Subcutaneous abdominal adipose tissue (tissue), 5 donors: Measurements from ENCODE around the gene BNC2.

ENCODE experiments used
- H3K27ac ChIP-seq: one replicate; pipeline ENCODE4 v1.7.0; 2013; ENCODE audit warnings: low read depth, mild to moderate bottlenecking, inconsistent platforms, low read length, moderate library complexity
- H3K27me3 ChIP-seq, 5 donors: one replicate each; pipeline ENCODE4 v1.7.0; 2013; ENCODE audit warnings: low read length in 5 of 5, inconsistent platforms in 1 of 5; ENCODE audit not compliant: control insufficient read depth in 5 of 5, insufficient read depth in 4 of 5
- H3K36me3 ChIP-seq, 5 donors: one replicate each; pipeline ENCODE4 v1.7.0; 2013; ENCODE audit warnings: low read length in 5 of 5; ENCODE audit not compliant: control insufficient read depth in 5 of 5, insufficient read depth in 5 of 5
- H3K4me1 ChIP-seq, 5 donors: one replicate each; pipeline ENCODE4 v1.7.0; 2013; ENCODE audit warnings: low read length in 5 of 5, mild to moderate bottlenecking in 3 of 5, moderate library complexity in 1 of 5; ENCODE audit not compliant: control insufficient read depth in 5 of 5, insufficient read depth in 5 of 5
- H3K4me3 ChIP-seq, 5 donors: one replicate each; pipeline ENCODE4 v1.7.0; 2013; ENCODE audit warnings: low read length in 5 of 5, low read depth in 1 of 5
- H3K9ac ChIP-seq, 5 donors: one replicate each; pipeline ENCODE4 v1.7.0; 2013; ENCODE audit warnings: low read length in 5 of 5, mild to moderate bottlenecking in 4 of 5, moderate library complexity in 3 of 5
- H3K9me3 ChIP-seq, 5 donors: one replicate each; pipeline ENCODE4 v1.7.0; 2013; ENCODE audit warnings: low read length in 5 of 5; ENCODE audit not compliant: control insufficient read depth in 5 of 5
- donor health status: healthy.
- donor health status: healthy.
- donor health status: healthy.
- donor health status: healthy.
- donor health status: healthy.

The BNC2 gene

DNA sequence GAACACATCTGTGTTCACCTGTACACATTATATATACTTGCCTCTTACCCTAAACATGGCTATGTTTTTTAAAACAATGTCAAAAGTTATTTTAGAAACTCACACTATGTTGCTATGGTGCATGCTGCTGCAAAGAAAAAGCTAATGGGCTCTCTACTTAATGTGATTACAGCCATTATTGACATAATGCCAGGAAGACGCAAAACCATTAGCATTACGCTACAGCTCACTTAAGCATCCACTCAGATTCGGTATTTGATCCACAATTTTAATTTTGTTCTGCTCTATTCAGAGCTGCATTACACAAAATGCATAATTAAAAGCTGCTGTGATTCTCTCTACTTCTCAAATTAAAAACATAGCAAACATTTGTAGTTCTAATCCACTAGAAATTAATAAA is 395.2 kb downstream of the BNC2 start:
- Histone ChIP-seq H3K9ac (no peak overlapping the region), H3K4me3 (no peak overlapping the region), H3K36me3 (no peaks in the 10 kb centered on the region), H3K27me3 (no peaks in the 10 kb centered on the region), H3K9me3 (no peaks in the 10 kb centered on the region), H3K27ac (no peak overlapping the region), H3K4me1 (no peaks in the 10 kb centered on the region)

DNA sequence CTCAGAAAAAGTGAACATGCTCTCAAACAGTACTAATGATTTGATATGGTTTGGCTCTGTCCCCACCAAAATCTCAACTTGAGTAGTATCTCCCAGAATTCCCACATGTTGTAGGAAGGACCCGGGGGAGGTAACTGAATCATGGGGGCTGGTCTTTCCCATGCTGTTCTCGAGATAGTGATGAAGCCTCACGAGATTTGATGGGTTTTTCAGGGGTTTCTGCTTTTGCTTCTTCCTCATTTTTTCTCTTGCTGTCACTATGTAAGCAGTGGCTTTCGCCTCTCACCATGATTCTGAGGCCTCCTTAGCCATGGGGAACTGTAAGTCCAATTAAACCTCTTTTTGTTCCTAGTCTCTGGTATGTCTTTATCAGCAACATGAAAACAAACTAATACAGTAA is 401.3 kb downstream of the BNC2 start:
- Histone ChIP-seq H3K27ac (no peak overlapping the region), H3K9me3 (no peaks in the 10 kb centered on the region), H3K27me3 (no peaks in the 10 kb centered on the region), H3K9ac (no peak overlapping the region), H3K36me3 (no peaks in the 10 kb centered on the region), H3K4me3 (no peak overlapping the region), H3K4me1 (no peaks in the 10 kb centered on the region)

DNA sequence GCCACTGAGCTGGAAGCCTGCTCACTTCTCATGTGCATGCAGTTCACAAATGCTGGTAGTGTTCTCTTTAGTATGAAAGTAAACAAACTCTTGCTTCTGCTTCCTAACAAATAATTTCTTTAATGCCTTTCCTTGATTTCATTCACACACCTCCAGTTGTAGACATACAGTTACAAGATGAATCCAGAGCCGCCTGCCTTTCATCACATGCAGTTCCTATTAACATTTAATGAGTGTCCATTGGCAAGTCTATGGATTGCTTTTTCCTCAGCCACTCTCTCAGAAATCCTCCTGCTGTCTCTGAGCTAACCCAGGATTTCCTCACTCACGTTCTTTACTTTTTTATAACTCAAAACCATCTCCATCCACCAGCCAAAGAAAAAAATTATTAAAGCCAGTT is 408.6 kb downstream of the BNC2 start:
- Histone ChIP-seq H3K27me3 (no peaks in the 10 kb centered on the region), H3K9me3 (no peaks in the 10 kb centered on the region), H3K36me3 (no peaks in the 10 kb centered on the region), H3K4me1 (no peaks in the 10 kb centered on the region), H3K4me3 (no peak overlapping the region), H3K9ac (no peak overlapping the region), H3K27ac (no peak overlapping the region)

DNA sequence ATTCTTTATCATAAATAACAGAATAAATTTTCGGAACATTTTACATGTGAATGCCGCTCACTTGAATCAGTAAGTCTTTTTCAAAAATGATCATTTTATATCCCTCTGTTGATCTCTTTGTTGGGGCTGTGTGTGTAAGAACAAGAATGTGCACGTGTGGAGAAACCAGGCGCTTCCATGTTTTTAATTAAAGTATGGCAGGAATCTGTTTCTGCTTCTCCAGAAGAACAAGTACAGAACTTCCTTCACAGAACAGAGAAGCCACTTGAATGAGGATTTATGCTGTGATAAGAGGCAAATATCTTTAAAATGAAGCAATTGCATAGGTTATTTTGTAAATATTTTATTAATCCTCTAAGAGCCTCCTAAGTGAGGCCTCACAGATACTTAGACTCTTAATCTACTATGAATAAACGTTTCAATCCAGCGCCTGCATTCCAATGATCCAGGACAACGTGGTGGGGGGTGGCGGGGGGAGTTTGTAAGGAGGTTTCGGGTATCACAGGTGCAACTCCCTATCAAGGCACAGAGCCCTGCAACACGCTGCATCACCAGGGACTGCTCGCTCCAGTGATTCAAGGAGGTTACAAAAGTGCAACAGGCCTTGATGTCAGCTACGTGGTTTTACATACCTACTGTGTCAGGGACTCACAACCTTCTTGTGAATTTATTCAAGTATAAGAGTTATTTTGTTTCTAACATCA is 409.2 kb downstream of the BNC2 start:
- no peak overlapping the region for H3K9ac ChIP-seq
- H3K27ac ChIP-seq: no peak overlapping the region
- no peaks in the 10 kb centered on the region for H3K36me3 ChIP-seq
- no peaks in the 10 kb centered on the region for H3K4me1 ChIP-seq
- H3K27me3 ChIP-seq: no peaks in the 10 kb centered on the region
- no peaks in the 10 kb centered on the region for H3K9me3 ChIP-seq
- H3K4me3 ChIP-seq: no peak overlapping the region

DNA sequence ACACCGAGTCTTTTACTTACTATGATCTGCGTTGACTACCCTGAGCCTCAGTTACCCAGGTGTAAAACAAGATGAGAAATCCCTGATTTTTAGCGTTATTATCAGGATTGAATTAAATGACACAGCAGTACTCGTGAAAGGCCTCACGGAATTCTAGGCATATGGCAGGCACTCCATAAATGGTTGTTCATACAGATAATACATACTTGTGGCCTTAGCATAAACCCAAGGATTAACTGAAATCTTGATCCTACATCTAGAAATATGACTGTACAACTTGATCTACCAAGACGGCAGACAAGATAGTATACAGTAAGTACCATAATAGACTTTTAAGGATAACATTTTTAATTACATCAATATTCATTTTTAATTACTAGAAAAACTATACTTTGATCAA is 409.8 kb downstream of the BNC2 start:
- Histone ChIP-seq H3K4me1 (no peaks in the 10 kb centered on the region), H3K27me3 (no peaks in the 10 kb centered on the region), H3K36me3 (no peaks in the 10 kb centered on the region), H3K9me3 (no peaks in the 10 kb centered on the region), H3K27ac (no peak overlapping the region), H3K4me3 (no peak overlapping the region), H3K9ac (no peak overlapping the region)

DNA sequence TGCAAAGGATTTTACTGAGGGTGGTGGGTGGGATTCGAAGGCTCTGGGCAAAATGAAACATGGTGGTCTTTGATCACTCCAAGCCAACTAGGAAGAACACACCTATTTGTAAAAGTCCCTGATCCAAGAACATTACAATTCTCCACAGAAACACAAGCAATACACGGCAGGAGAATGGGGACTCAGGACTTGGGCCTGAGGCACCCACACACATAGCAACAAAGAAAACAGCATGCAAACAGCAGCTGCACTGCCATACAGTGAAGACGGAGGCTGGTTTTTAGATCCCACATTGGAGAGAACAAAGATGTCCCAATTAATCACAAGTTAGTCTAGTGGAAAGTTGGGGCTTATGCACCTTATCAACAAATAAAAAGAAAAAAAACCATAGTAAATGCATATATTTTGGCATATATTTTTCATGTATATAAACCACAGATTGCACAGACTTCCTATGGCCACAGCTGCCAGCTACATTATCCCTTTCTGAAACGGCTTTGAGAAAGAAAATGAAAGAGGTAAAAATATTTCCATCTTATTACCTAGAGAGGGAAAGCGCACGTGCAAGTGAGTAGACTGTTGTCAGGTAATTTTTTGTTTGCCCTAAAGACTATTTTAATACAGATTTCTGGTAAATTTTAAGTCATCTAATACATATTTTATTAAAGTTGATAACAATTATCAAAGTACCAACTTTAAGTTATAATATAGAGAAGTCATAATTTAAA is 410.9 kb downstream of the BNC2 start:
- Histone ChIP-seq H3K27ac (no peak overlapping the region), H3K4me3 (no peak overlapping the region)

DNA sequence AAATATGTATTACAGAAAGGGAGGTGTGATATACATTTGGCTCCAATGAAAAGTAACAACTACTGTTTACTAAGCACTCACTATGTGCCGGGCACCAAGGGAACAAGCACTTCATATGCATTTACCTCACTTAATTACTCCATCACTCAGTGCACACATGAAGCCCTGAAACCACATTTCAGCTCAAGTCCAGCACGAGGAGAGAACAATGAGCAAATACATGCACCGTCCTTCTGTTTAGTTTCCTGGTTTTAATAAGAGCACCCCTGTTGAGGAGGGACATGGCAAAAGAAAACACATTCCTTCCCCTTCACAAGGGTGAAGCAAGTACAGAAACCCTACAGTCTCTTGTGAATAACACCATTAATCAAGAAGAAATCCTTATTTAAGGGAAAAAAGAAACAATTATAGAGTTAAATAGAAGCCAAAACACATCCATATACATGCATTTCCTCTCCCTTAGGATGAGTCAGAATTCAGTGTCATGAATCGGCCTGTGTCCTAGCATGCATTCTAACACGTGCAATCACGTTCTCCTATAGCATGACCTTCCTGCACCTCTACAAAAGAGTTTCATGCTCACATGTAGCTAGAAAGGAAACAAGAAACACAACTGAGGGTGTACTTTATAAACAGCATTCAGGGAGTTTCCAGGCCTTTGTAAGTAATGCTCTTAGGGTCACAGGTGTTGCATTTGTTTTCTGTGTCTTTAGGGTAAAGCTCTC is 411.6 kb downstream of the BNC2 start:
- Histone ChIP-seq H3K9me3 (no peaks in the 10 kb centered on the region), H3K4me1 (no peaks in the 10 kb centered on the region), H3K27me3 (no peaks in the 10 kb centered on the region), H3K36me3 (no peaks in the 10 kb centered on the region), H3K9ac (no peak overlapping the region), H3K4me3 (no peak overlapping the region), H3K27ac (no peak overlapping the region)

More for the DNA sequence above, 410.9 kb downstream of the BNC2 start:
- Histone ChIP-seq H3K9ac (no peak overlapping the region), H3K36me3 (no peaks in the 10 kb centered on the region), H3K4me1 (no peaks in the 10 kb centered on the region), H3K9me3 (no peaks in the 10 kb centered on the region), H3K27me3 (no peaks in the 10 kb centered on the region)

DNA sequence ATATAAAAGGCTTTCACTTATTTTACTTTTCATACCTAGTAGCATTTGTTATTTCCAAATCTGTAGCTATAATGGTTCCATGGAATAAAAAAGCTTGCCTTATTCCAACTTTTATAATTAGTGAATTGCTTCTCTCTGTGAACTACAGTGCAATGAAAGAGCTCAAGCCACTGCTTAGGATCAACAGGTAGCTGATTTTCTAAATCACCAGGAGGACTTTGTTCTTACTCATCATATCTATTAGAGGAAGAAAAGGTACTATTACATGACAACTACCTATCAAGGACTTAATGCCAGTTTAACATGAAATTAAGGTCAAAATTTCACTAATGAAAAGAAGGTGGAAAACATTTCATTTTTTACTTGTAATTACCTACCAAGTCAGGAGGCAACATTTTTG is 414.6 kb downstream of the BNC2 start:
- H3K27ac ChIP-seq: no peak overlapping the region
- H3K36me3 ChIP-seq: no peaks in the 10 kb centered on the region
- H3K4me3 ChIP-seq: no peak overlapping the region
- no peaks in the 10 kb centered on the region for H3K27me3 ChIP-seq
- H3K9me3 ChIP-seq: no peaks in the 10 kb centered on the region
- no peaks in the 10 kb centered on the region for H3K4me1 ChIP-seq
- no peak overlapping the region for H3K9ac ChIP-seq

DNA sequence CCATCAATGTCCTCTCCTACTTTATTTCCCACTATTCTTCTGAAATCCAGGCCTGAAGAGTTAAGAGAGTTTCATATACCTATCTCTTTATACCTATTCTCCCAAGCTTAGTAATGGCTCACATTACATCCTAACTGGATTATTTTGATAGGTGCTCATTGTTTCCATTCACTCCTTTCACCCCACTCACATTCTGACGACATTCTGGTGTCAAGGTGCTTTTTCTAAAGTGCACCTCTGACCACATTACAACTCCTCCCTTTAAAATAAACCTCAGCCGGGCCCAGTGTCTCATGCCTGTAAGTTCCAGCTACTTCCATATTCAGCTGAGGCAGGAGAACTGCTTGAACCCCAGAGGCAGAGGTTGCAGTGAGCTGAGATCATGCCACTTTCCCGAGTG is 417.1 kb downstream of the BNC2 start:
- no peak overlapping the region for H3K27ac ChIP-seq
- no peak overlapping the region for H3K9ac ChIP-seq
- no peaks in the 10 kb centered on the region for H3K36me3 ChIP-seq
- no peaks in the 10 kb centered on the region for H3K27me3 ChIP-seq
- no peak overlapping the region for H3K4me3 ChIP-seq
- no peaks in the 10 kb centered on the region for H3K4me1 ChIP-seq
- no peaks in the 10 kb centered on the region for H3K9me3 ChIP-seq

DNA sequence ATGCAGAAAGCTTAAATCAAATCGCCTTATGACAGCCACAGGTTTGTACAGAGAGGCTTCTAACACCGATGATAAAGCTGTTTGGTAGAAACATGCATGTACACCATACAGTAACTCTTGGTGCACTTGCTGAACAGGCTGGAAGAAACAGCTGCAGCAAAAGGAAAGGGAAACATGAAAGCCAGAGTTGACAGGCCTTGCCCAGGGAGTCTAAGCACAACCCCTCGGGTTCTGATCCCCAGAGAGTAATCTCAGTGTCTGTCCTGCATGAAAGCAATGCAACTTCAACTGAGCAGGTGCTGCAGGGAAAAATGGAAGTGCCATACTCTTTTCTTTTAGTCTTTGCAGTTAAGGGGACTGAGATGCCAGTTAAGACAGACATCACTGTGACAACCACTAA is 419.9 kb downstream of the BNC2 start:
- Histone ChIP-seq H3K27ac (no peak overlapping the region), H3K4me3 (no peak overlapping the region), H3K9me3 (no peaks in the 10 kb centered on the region), H3K27me3 (no peaks in the 10 kb centered on the region), H3K4me1 (no peaks in the 10 kb centered on the region), H3K36me3 (no peaks in the 10 kb centered on the region), H3K9ac (no peak overlapping the region)
